GM03348 (cell line): ENCODE measurements around the gene E2F7.

Experiments
- DNase-seq: peaks from one replicate; pipeline ENCODE4 v3.0.0; 2012; ENCODE audit warnings: low spot score

The E2F7 gene

GRCh38 chr12:77064896-77065360 is 441 bp downstream of the E2F7 start:
- DNase-seq: no peak

DNA sequence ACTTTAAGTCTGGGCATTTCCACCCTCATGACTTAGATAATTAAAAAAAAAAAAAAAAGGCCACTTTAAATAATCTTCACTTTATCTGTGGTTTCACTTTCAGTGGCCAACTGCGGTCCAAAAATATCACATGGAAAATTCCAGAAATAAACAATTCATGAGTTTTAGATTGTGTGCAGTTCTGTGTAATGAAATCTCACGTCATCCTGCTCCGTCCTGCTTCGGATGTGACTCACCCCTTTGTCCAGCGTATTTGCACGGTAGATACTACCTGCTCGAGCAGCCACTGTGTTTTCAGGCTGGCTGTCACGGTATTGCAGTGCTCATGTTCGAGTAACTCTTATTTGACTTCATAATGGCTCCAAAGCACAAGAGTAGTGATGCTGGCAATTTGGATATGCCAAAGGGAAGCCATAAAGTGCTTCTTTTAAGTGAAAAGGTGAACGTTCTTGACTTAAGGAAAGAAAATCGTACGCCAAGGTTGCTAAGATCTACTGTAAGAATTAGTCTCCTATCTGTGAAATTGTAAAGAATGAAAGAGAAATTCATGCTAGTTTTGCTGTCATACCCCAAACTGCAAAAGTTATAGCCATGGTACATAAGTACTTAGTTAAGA is 2.4 kb downstream of the E2F7 start:
- no peak for DNase-seq

DNA sequence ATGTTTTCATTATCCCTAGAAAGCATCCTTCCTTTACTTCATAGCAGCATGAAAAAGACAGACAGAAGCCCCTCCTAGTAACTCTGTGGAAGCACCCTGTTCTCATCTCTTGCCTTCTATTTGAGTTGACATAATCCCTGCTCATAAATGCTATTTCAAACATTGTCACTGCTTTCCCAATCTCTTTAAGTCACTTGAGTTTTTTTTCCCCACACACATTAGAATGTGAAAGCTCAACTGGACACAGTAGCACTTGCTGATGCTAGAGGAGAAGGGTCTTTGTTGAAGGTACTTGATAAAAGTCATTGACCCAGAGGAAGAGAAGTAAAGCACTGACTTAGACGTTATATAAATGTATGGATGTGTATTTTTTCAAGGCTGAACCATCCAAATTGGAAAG is 3.0 kb downstream of the E2F7 start:
- DNase-seq: no peak

- DNase-seq: no peak
These were observed 4.5 kb downstream of the E2F7 start for GRCh38 chr12:77060883-77061240.

DNA sequence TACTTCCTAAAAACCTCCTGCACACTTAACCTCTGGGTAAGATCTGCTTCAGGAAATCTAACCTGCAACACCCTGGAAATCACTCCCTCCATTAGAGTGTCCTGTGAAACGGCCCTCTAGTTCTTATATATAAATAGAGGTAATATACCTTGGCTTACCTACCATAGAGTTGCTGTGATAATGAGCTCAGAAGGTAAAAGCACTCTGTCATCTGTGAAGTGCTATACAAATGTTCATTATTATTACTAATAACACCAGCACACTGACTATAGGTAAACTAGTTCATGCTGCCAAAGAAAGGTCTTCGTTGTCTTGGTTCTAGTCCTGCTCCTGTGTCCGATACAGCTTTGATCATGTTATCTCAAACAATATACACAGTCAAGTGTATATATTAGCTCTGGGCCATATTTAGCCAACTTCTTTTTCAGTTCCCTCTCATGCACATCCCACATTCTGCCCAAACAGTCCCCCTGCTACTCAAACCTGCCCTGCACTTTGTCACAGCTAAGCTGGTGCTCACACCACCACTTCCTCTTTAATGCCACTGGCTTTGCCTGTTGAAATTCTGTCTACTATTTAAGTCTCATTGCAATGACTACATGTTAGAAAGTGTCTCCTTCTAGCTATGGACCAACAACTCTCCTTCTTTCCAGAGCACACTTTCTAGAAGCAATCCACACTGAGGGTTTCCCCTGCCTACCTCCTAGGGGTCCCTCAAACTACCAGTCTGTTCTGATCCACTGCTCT is 5.1 kb downstream of the E2F7 start:
- DNase-seq: no peak

GRCh38 chr12:77058740-77059139 is 6.6 kb downstream of the E2F7 start:
- DNase-seq: no peak

DNA sequence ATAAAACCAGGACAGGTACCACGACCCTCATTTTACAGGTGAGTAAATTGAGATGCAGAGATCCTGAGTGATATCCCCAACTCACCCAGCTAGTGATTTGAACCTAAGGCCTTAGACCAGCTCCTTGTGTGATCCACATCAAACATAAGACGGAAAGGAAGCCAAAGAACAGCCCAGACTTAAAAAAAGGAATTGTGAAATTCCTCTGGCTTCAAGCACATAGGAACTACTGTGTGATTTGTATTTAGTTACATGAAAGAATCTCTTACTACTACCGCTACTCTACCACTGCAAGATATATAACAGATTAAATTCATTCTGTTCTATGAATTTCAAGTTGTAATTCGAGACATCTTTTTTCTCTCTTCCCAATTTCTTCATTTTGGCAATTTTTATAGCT is 10.5 kb downstream of the E2F7 start:
- DNase-seq: no peak

GRCh38 chr12:77053259-77053658 is 12.1 kb downstream of the E2F7 start:
- DNase-seq: no peak

DNA sequence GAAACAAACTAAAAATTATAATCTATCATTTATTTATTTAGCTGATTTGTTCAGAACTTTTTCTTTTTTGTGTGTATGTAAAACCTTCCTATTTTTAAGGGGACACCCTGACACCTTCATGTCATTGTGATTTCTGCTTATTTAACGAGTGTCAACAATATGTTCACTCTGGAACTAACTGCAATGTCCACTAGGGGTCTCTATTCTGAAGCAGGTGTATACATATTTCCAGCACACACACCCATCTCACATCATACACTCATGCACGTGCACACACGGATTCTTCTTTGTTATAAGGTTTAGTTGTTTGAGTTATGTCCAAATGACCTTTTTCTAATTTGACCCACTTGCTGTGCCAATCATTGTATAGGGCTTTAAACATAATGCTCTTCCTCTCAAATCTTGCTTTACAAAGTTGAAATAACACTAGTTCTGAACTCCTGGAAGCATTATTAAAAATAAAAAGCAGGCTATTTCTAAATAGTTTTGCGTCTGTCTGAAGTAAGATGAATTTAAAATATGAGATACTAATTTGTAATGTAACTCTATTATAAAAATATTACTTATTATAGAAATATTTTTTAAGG is 15.5 kb downstream of the E2F7 start:
- peak; percentile 64 for DNase-seq

GRCh38 chr12:77047341-77048109 is 17.8 kb downstream of the E2F7 start:
- DNase-seq: peak; percentile 27

GRCh38 chr12:77046468-77046867 is 18.9 kb downstream of the E2F7 start:
- no peak for DNase-seq

GRCh38 chr12:77045183-77045582 is 20.2 kb downstream of the E2F7 start:
- DNase-seq: no peak

GRCh38 chr12:77044721-77045120 is 20.6 kb downstream of the E2F7 start:
- DNase-seq: no peak

DNA sequence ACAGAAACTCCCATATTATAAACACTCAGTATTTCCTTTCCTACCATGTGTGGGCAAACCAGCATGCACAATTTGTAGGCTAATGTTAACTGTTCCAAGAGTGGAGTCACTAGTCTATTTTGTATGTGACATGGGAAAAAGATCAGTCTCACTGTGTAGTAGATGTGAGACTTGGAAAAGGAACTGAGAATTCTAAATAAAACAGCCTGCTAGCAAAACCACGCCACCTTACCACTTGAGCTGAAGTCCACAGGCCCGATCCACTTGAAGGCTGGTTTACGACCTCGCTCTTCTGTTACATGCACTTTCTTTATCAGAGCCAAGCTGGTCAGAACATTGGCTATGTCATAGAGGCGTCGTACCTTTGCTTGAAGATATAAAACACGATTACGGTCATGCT is 22.5 kb downstream of the E2F7 start:
- DNase-seq: no peak

DNA sequence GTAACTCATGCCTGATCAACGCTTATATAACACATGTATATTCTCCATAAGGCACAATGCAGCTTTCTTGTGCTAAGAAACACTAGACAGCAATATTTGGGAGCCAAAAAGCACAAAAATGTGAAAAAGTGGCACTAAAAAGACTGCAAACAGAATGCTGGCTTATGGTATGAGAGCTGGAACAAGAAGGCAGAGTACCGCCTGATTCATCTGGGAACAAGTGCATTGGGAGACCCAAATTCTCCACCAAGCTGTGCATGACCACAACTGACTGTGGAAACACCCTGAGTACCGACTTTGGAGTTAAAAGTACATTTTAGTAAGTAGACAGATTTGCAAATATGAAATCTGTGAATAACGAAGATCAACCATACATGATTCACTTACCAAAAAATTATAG is 25.1 kb downstream of the E2F7 start:
- no peak for DNase-seq

- no peak for DNase-seq
These were observed 30.1 kb downstream of the E2F7 start for GRCh38 chr12:77035226-77035625.

DNA sequence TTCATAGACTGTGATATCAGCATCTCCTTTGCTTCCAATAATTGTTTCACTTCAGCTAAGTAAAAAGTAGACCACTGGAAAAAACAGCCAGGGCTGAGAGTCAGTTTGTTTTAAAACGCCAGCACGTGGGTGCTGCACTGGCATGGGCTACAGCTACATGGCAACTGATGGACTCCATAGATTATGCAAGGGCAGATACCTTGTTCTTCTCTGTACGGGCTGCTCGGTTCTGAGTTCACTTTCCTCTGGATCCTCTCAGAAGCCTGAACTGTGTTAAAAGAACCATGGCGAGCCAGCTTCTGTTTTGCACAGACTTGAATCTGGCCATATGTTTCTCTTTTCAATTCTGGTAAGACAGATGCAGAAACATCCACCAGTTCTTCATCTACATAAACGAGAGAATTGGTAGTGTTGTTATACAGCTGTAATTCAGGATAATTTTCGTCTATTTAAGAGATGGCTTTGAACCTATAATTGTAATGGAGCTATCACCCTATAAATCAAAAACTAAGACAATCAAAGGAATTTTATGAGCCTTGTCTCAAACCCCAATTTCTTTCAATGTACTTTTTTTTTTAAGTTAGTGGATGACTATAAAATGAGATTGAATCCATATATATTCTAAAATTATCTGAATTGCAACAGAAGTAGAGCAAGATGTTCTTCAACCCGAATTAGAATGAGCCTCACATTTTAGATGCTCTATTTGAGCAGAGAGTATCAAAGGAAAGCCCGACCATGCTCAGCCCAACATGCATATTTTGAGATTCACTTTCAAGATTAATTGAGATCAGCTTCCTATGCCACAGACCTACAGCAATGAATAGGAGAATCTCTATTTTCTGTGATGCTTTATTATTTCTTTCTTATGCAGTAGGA is 31.5 kb downstream of the E2F7 start:
- no peak for DNase-seq

GRCh38 chr12:77032406-77032805 is 33.0 kb downstream of the E2F7 start:
- DNase-seq: peak; percentile 41

DNA sequence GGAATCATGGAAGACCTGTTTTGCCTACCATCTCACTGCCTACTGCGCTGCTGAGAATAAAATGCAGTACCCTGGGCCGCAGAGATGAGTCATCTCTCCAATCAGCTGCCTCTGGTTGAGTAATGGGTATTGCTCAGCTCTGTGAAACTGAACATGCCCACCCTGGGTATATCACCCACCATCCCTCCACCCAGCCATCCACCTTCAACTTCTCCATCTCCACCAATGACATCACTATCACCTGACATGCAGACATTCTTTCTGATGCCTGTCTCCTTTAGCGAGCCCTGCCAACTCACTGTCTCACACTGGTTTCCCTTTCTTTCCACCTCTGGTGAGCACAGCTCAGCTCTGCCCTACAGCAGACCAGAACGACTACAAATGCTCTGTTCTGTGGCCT is 33.6 kb downstream of the E2F7 start:
- peak; percentile 56 for DNase-seq

GRCh38 chr12:77025782-77026314 is 39.5 kb downstream of the E2F7 start:
- no peak for DNase-seq

DNA sequence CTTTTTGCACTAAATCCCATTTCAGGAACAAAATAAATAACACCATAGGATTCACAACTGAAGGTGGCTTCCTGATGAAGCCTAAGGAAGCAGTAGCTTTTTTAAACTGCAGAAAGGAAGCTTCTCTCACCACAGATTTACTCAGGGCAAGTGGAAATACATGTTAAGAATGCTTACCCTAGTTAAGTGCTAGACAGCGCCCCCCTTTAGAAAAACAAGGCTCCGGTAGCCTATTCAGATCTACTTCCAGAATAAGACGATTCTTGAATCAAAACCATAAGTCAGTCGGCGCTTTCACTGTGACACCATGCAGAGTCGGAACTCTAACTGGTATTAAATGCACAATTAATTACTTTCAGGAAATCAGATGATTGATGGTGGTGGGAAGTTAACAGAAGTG is 41.9 kb downstream of the E2F7 start:
- no peak for DNase-seq

DNA sequence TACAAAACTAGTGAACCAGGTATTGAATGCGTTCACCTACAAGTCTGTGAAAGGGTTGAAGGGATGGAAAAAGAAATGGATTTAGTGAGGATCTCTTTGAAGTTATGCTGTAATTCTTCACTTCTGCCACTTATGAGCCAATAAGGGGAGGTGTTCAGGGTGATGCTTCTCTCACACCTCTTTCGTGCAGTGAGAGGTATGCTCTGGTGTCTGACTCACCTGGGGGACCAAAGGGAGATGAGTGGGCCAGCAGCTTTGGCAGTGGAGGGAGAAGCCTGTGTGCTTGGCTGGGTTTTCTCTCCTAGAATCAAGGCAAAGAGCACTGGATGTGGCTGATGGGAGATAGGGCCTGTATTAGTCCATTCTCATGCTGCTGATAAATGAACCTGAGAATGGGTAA is 45.4 kb downstream of the E2F7 start:
- no peak for DNase-seq
